ENCODE data around the gene TRIM37. TPM values are rescaled to one million over a fixed set of nuclear protein-coding genes. Genes with fewer than 3 reads are reported as not detected.

TRIM37 gene
- total and polyA plus RNA-seq, 11 donors = 5.8 to 26.2 (median 19.1) TPM

DNA sequence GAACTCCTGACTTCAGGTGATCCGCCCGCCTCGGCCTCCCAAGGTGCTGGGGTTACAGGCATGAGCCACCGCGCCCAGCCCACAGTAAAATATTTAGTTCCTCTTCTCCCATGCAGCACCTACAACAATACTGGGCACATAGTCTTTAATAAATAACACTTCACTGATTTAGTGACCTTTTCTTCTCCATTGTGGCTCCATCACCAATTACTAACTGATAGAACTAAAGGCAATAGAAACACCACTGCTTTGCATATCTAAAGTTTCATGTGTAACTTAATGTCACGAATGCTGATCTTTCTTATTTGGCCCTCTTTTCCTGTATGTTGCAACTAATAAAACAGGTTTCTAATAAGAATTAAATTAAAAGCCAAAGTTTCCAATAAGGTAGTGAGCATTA is 38.9 kb downstream of the TRIM37 start:
- 96 to 98% (median 97%) methylated on average over 6 of the region's 6 CpGs for WGBS, 4 donors
- peaks cover 0 to 92% (median 60%) of the 10 kb centered on the region in 9 donors for H3K36me3 ChIP-seq
- no peaks in the 10 kb centered on the region for H3K27me3 ChIP-seq
- H3K9me3 ChIP-seq = no peaks in the 10 kb centered on the region
- TF ChIP-seq POLR2A (IDR thresholded peaks at IDR 0.05) = no peak
- TF ChIP-seq, protein P1, sequence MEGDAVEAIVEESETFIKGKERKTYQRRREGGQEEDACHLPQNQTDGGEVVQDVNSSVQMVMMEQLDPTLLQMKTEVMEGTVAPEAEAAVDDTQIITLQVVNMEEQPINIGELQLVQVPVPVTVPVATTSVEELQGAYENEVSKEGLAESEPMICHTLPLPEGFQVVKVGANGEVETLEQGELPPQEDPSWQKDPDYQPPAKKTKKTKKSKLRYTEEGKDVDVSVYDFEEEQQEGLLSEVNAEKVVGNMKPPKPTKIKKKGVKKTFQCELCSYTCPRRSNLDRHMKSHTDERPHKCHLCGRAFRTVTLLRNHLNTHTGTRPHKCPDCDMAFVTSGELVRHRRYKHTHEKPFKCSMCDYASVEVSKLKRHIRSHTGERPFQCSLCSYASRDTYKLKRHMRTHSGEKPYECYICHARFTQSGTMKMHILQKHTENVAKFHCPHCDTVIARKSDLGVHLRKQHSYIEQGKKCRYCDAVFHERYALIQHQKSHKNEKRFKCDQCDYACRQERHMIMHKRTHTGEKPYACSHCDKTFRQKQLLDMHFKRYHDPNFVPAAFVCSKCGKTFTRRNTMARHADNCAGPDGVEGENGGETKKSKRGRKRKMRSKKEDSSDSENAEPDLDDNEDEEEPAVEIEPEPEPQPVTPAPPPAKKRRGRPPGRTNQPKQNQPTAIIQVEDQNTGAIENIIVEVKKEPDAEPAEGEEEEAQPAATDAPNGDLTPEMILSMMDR (IDR thresholded peaks at IDR 0.05) = no peak
- intact Hi-C loops (cut with DNase I) = no loop called here
- no peak overlapping the region for H3K4me3 ChIP-seq
- no peak for ATAC-seq
- H3K27ac ChIP-seq = no peak overlapping the region
- no peak for DNase-seq
- no peaks in the 10 kb centered on the region for H3K4me1 ChIP-seq

GRCh38 chr17:59067340-59067739 is 39.3 kb downstream of the TRIM37 start:
- ATAC-seq = no peak
- Histone ChIP-seq H3K4me3 (no peak overlapping the region), H3K9me3 (no peaks in the 10 kb centered on the region), H3K36me3 (peaks cover 0 to 92% (median 56%) of the 10 kb centered on the region in 9 donors), H3K4me1 (no peaks in the 10 kb centered on the region), H3K27ac (no peak overlapping the region), H3K27me3 (no peaks in the 10 kb centered on the region)
- TF ChIP-seq, protein P1 (IDR thresholded peaks at IDR 0.05) = no peak
- TF ChIP-seq POLR2A (IDR thresholded peaks at IDR 0.05) = no peak
- WGBS, 4 donors = 90 to 93% (median 91%) methylated on average over 2 of the region's 2 CpGs
- DNase-seq = no peak
- intact Hi-C loops (cut with DNase I) = no loop called here

GRCh38 chr17:59062509-59062908 is 44.2 kb downstream of the TRIM37 start:
- 92 to 99% (median 97%) methylated on average over 2 of the region's 2 CpGs for WGBS, 4 donors
- intact Hi-C loops (cut with DNase I) = no loop called here
- H3K36me3 ChIP-seq = peaks cover 0 to 97% (median 58%) of the 10 kb centered on the region in 9 donors

GRCh38 chr17:59056857-59057256 is 49.8 kb downstream of the TRIM37 start:
- Histone ChIP-seq H3K27me3 (no peaks in the 10 kb centered on the region), H3K4me1 (no peaks in the 10 kb centered on the region), H3K27ac (no peak overlapping the region), H3K9me3 (no peaks in the 10 kb centered on the region), H3K4me3 (no peak overlapping the region), H3K36me3 (peaks cover 0 to 98% (median 79%) of the 10 kb centered on the region in 9 donors)
- TF ChIP-seq, protein P1 (IDR thresholded peaks at IDR 0.05) = no peak
- TF ChIP-seq POLR2A (IDR thresholded peaks at IDR 0.05) = no peak
- WGBS, 4 donors = 98% methylated on average over 5 of the region's 5 CpGs
- intact Hi-C loops (cut with DNase I) = no loop called here
- DNase-seq = no peak
- no peak for ATAC-seq

More at GRCh38 chr17:59062509-59062908, 44.2 kb downstream of the TRIM37 start:
- DNase-seq (no peak), ATAC-seq (no peak)
- Histone ChIP-seq H3K27ac (no peak overlapping the region), H3K9me3 (no peaks in the 10 kb centered on the region), H3K27me3 (no peaks in the 10 kb centered on the region), H3K4me1 (no peaks in the 10 kb centered on the region), H3K4me3 (no peak overlapping the region)
- no peak for TF ChIP-seq POLR2A (IDR thresholded peaks at IDR 0.05)
- TF ChIP-seq, protein P1 (IDR thresholded peaks at IDR 0.05) = no peak
